HepG2 (cell line): ENCODE measurements around the gene WDR54. TPM values are rescaled to one million over a fixed set of nuclear protein-coding genes. Genes with fewer than 3 reads are reported as not detected.

Source experiments
- ARNT ChIP-seq: fragments of 450-650 bp; IDR thresholded peaks from 2 replicates; pipeline ENCODE4 v1.6.1; 2017
- ATM ChIP-seq: fragments of 450-650 bp; IDR thresholded peaks from 2 replicates; pipeline ENCODE4 v1.7.1; 2017; ENCODE audit warnings: mild to moderate bottlenecking, borderline replicate concordance
- HDAC2 ChIP-seq: sonication (generic); formaldehyde crosslinking; IDR thresholded peaks from 2 replicates; pipeline ENCODE4 v1.4.0; 2020; ENCODE audit warnings: missing genetic modification reagents
- KLF12 ChIP-seq: sonication (generic); formaldehyde crosslinking; IDR thresholded peaks from 2 replicates; pipeline ENCODE4 v1.4.0; 2020; ENCODE audit warnings: missing genetic modification reagents, borderline replicate concordance
- NR2F6 ChIP-seq, 2 experiments: IDR thresholded peaks; 2 replicates each; pipeline ENCODE4 v1.6.1; 2016; ENCODE audit warnings: antibody characterized with exemption in 1 of 2, mild to moderate bottlenecking in 1 of 2
- RARG ChIP-seq: sonication (generic); formaldehyde crosslinking; IDR thresholded peaks from 2 replicates; pipeline ENCODE4 v1.4.0; 2020; ENCODE audit warnings: low read depth, mild to moderate bottlenecking, missing genetic modification reagents
- REL ChIP-seq: sonication (generic); formaldehyde crosslinking; conservative IDR thresholded peaks from 2 replicates; pipeline ENCODE4 v1.8.0; 2022; ENCODE audit warnings: mild to moderate bottlenecking, missing genetic modification reagents, moderate library complexity
- YY1 ChIP-seq: IDR thresholded peaks from 2 replicates; pipeline ENCODE4 v1.6.1; 2011; ENCODE audit warnings: low read length, low read depth, moderate library complexity, mild to moderate bottlenecking; ENCODE audit not compliant: insufficient read depth, insufficient replicate concordance
- ZFX ChIP-seq: sonication (generic); formaldehyde crosslinking; IDR thresholded peaks from 2 replicates; pipeline ENCODE4 v1.4.0; 2020; ENCODE audit warnings: mild to moderate bottlenecking, low read depth, missing genetic modification reagents, moderate library complexity
- ZIK1 ChIP-seq: sonication (generic); formaldehyde crosslinking; IDR thresholded peaks from 2 replicates; pipeline ENCODE4 v1.5.0; 2020; ENCODE audit warnings: mild to moderate bottlenecking, low read depth, missing genetic modification reagents, borderline replicate concordance
- ZNF20 ChIP-seq: sonication (generic); formaldehyde crosslinking; IDR thresholded peaks from 2 replicates; pipeline ENCODE4 v1.4.0; 2020; ENCODE audit warnings: mild to moderate bottlenecking, moderate library complexity, missing genetic modification reagents
- ZNF441 ChIP-seq: sonication (generic); formaldehyde crosslinking; IDR thresholded peaks from 2 replicates; pipeline ENCODE4 v1.7.0; 2021; ENCODE audit warnings: missing genetic modification reagents, borderline replicate concordance
- ZNF549 ChIP-seq: sonication (generic); formaldehyde crosslinking; IDR thresholded peaks from 2 replicates; pipeline ENCODE4 v1.5.0; 2020; ENCODE audit warnings: missing genetic modification reagents
- ZSCAN31 ChIP-seq: sonication (generic); formaldehyde crosslinking; IDR thresholded peaks from 2 replicates; pipeline ENCODE4 v1.5.0; 2020; ENCODE audit warnings: low read depth, mild to moderate bottlenecking, missing genetic modification reagents
- polyA plus RNA-seq, 8 experiments: library from polyadenylated mRNA; depleted of rRNA in 3 of 8; stranded (reverse) in 7 of 8; unstranded in 1 of 8; fragments of >200 nt; fragmentation: Illumina TruSeq in 4 of 8; extraction: Trizol in 4 of 8; gene quantifications; 2 replicates each; pipeline versions ENCODE4 v1.2.1 to v1.2.3, GENCODE V29; 2011 to 2016; ENCODE audit warnings: low read depth in 4 of 8, missing spikeins in 1 of 8, mixed read lengths in 1 of 8; ENCODE audit not compliant: insufficient read depth in 1 of 8
- total RNA-seq, 5 experiments: library from RNA; depleted of rRNA; stranded (reverse); fragments of >200 nt; fragmentation: Illumina TruSeq; extraction: Trizol; gene quantifications; 2 replicates each; pipeline ENCODE4 v1.2.3, GENCODE V29; 2016; ENCODE audit warnings: low read depth in 1 of 5
- TF ChIP-seq, protein P1 (sequence below): sonication (generic); formaldehyde crosslinking; IDR thresholded peaks from 2 replicates; pipeline ENCODE4 v1.5.1; 2020; ENCODE audit warnings: mild to moderate bottlenecking, missing genetic modification reagents, moderate library complexity
- TF ChIP-seq, protein P2 (sequence below): sonication (generic); formaldehyde crosslinking; IDR thresholded peaks from 2 replicates; pipeline ENCODE4 v1.8.0; 2022; ENCODE audit warnings: missing genetic modification reagents, mild to moderate bottlenecking, moderate library complexity, borderline replicate concordance
- TF ChIP-seq, protein P3 (sequence below): sonication (generic); formaldehyde crosslinking; IDR thresholded peaks from 2 replicates; pipeline ENCODE4 v1.4.0; 2020; ENCODE audit warnings: missing genetic modification reagents
- TF ChIP-seq, protein P4 (sequence below): sonication (generic); formaldehyde crosslinking; conservative IDR thresholded peaks from 2 replicates; pipeline ENCODE4 v1.4.0; 2020; ENCODE audit warnings: missing genetic modification reagents

WDR54 gene
- total and polyA plus RNA-seq, 2 of the 13 experiments (the other 11 are each of a cell fraction or from before 2014, with no cell fraction given), result 2.0 to 17.3 TPM

DNA sequence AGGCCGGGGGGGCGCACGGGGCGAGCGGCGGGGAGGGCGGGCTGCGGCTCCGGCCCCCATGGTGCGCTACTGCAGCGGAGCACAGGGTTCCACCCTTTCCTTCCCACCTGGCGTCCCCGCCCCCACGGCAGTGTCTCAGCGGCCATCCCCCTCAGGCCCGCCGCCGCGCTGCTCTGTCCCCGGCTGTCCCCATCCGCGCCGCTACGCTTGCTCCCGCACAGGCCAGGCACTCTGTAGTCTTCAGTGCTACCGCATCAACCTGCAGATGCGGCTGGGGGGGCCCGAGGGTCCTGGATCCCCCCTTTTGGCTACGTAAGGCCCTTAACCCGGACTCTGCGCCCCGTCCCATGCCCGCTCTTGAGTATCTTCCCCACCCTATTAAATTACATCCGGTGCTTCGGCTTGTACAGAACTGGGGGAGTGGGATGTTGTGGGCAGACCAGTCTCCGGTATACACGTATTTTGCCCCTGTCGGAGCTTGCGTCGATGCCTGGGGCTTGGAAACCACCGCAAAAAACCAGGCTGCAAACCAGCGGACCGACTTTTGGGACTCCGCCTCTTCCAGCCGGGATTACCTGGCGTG lies 36.1 kb downstream of the WDR54 start (continued):
- no peak for TF ChIP-seq REL (CRISPR knock-in tag)
- TF ChIP-seq, protein P1, sequence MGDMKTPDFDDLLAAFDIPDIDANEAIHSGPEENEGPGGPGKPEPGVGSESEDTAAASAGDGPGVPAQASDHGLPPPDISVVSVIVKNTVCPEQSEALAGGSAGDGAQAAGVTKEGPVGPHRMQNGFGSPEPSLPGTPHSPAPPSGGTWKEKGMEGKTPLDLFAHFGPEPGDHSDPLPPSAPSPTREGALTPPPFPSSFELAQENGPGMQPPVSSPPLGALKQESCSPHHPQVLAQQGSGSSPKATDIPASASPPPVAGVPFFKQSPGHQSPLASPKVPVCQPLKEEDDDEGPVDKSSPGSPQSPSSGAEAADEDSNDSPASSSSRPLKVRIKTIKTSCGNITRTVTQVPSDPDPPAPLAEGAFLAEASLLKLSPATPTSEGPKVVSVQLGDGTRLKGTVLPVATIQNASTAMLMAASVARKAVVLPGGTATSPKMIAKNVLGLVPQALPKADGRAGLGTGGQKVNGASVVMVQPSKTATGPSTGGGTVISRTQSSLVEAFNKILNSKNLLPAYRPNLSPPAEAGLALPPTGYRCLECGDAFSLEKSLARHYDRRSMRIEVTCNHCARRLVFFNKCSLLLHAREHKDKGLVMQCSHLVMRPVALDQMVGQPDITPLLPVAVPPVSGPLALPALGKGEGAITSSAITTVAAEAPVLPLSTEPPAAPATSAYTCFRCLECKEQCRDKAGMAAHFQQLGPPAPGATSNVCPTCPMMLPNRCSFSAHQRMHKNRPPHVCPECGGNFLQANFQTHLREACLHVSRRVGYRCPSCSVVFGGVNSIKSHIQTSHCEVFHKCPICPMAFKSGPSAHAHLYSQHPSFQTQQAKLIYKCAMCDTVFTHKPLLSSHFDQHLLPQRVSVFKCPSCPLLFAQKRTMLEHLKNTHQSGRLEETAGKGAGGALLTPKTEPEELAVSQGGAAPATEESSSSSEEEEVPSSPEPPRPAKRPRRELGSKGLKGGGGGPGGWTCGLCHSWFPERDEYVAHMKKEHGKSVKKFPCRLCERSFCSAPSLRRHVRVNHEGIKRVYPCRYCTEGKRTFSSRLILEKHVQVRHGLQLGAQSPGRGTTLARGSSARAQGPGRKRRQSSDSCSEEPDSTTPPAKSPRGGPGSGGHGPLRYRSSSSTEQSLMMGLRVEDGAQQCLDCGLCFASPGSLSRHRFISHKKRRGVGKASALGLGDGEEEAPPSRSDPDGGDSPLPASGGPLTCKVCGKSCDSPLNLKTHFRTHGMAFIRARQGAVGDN (CRISPR knock-in tag), result peak; percentile 88
- no peak for TF ChIP-seq HDAC2
- TF ChIP-seq, protein P2, sequence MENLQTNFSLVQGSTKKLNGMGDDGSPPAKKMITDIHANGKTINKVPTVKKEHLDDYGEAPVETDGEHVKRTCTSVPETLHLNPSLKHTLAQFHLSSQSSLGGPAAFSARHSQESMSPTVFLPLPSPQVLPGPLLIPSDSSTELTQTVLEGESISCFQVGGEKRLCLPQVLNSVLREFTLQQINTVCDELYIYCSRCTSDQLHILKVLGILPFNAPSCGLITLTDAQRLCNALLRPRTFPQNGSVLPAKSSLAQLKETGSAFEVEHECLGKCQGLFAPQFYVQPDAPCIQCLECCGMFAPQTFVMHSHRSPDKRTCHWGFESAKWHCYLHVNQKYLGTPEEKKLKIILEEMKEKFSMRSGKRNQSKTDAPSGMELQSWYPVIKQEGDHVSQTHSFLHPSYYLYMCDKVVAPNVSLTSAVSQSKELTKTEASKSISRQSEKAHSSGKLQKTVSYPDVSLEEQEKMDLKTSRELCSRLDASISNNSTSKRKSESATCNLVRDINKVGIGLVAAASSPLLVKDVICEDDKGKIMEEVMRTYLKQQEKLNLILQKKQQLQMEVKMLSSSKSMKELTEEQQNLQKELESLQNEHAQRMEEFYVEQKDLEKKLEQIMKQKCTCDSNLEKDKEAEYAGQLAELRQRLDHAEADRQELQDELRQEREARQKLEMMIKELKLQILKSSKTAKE (CRISPR knock-in tag), result peak; percentile 48
- 0 out of 2 replicates have a peak, but pooled peaks have one; percentile 49 for TF ChIP-seq ZIK1 (CRISPR knock-in tag)
- TF ChIP-seq ZSCAN31, result peak; percentile 75; the same call in 1 of the 2 replicates
- TF ChIP-seq ZNF549 (CRISPR knock-in tag), result no peak
- TF ChIP-seq ATM, result no peak
- TF ChIP-seq, protein P3, sequence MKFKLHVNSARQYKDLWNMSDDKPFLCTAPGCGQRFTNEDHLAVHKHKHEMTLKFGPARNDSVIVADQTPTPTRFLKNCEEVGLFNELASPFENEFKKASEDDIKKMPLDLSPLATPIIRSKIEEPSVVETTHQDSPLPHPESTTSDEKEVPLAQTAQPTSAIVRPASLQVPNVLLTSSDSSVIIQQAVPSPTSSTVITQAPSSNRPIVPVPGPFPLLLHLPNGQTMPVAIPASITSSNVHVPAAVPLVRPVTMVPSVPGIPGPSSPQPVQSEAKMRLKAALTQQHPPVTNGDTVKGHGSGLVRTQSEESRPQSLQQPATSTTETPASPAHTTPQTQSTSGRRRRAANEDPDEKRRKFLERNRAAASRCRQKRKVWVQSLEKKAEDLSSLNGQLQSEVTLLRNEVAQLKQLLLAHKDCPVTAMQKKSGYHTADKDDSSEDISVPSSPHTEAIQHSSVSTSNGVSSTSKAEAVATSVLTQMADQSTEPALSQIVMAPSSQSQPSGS (CRISPR knock-in tag), result peak; percentile 15; the same call in 1 of the 2 replicates
- TF ChIP-seq, protein P4, sequence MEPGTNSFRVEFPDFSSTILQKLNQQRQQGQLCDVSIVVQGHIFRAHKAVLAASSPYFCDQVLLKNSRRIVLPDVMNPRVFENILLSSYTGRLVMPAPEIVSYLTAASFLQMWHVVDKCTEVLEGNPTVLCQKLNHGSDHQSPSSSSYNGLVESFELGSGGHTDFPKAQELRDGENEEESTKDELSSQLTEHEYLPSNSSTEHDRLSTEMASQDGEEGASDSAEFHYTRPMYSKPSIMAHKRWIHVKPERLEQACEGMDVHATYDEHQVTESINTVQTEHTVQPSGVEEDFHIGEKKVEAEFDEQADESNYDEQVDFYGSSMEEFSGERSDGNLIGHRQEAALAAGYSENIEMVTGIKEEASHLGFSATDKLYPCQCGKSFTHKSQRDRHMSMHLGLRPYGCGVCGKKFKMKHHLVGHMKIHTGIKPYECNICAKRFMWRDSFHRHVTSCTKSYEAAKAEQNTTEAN, result peak; percentile 62; the same call in 1 of the 2 replicates
- no peak for TF ChIP-seq ZNF20 (CRISPR knock-in tag)
- TF ChIP-seq YY1, result peak; percentile 61
- TF ChIP-seq ARNT, result no peak
- TF ChIP-seq ZNF441 (CRISPR knock-in tag), result peak; percentile 79
- TF ChIP-seq RARG (CRISPR knock-in tag), result 0 out of 2 replicates have a peak, but pooled peaks have one; percentile 53
- TF ChIP-seq NR2F6 (IDR thresholded peaks at IDR 0.05), result no peak
- TF ChIP-seq NR2F6 (CRISPR knock-in tag; IDR thresholded peaks at IDR 0.05), result no peak
- peak; percentile 90 for TF ChIP-seq ZFX
- TF ChIP-seq KLF12 (CRISPR knock-in tag), result no peak
